ENCODE measurements around the gene KMO. TPM values are rescaled to one million over a fixed set of nuclear protein-coding genes. Genes with fewer than 3 reads are reported as not detected.

KMO gene
- total RNA-seq, 4 donors from 2014 or later: 0.04 to 0.19 (median 0.07) TPM

DNA sequence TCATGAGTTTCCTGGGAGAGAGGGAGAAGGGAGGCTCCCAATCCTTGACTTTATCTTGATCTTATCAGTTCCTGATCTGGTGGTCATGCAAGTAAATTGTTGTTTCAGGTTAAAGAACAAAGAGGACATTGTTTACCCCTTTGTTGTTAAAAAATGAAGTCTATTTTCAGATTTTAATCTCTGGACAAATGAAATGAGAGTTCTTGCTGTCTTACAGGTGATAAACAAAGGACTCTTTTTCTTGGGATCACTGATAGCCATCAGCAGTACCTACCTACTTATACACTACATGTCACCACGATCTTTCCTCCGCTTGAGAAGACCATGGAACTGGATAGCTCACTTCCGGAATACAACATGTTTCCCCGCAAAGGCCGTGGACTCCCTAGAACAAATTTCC is 59.6 kb downstream of the KMO start:
- H3K9me3 ChIP-seq: no peaks in the 10 kb centered on the region
- no peak for DNase-seq
- H3K27me3 ChIP-seq: no peaks in the 10 kb centered on the region
- intact Hi-C loops (cut with DNase I): no loop called here
- no peak for TF ChIP-seq POLR2A (IDR thresholded peaks at IDR 0.05)
- TF ChIP-seq, protein P1, sequence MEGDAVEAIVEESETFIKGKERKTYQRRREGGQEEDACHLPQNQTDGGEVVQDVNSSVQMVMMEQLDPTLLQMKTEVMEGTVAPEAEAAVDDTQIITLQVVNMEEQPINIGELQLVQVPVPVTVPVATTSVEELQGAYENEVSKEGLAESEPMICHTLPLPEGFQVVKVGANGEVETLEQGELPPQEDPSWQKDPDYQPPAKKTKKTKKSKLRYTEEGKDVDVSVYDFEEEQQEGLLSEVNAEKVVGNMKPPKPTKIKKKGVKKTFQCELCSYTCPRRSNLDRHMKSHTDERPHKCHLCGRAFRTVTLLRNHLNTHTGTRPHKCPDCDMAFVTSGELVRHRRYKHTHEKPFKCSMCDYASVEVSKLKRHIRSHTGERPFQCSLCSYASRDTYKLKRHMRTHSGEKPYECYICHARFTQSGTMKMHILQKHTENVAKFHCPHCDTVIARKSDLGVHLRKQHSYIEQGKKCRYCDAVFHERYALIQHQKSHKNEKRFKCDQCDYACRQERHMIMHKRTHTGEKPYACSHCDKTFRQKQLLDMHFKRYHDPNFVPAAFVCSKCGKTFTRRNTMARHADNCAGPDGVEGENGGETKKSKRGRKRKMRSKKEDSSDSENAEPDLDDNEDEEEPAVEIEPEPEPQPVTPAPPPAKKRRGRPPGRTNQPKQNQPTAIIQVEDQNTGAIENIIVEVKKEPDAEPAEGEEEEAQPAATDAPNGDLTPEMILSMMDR (IDR thresholded peaks at IDR 0.05): no peak
- H3K27ac ChIP-seq: no peak overlapping the region
- peaks cover 0 to 18% (median 0%) of the 10 kb centered on the region in 3 donors for H3K36me3 ChIP-seq
- H3K4me1 ChIP-seq: peaks cover 0 to 18% (median 0%) of the 10 kb centered on the region in 3 donors
- WGBS, 2 donors: 73 to 75% methylated on average over 4 to 5 of the region's 5 CpGs
- no peak overlapping the region for H3K4me3 ChIP-seq

DNA sequence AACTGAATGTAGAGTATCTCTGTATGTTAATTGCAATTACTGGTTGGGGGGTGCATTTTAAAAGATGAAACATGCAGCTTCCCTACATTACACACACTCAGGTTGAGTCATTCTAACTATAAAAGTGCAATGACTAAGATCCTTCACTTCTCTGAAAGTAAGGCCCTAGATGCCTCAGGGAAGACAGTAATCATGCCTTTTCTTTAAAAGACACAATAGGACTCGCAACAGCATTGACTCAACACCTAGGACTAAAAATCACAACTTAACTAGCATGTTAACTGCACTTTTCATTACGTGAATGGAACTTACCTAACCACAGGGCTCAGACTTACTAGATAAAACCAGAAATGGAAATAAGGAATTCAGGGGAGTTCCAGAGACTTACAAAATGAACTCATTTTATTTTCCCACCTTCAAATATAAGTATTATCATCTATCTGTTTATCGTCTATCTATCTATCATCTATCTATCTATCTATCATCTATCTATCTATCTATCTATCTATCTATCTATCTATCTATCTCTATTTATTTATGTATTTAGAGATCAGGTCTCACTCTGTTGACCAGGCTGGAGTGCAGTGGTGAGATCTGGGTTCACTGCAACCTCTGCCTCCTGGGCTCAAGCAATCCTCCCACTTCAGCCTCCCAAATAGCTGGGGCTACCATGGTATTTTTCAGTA is 60.2 kb downstream of the KMO start:
- peaks cover 0 to 22% (median 0%) of the 10 kb centered on the region in 3 donors for H3K36me3 ChIP-seq
- DNase-seq: no peak
- 38 to 46% methylated on average over 3 of the region's 3 CpGs for WGBS, 2 donors
- no peak for TF ChIP-seq POLR2A (IDR thresholded peaks at IDR 0.05)
- TF ChIP-seq, protein P1 (IDR thresholded peaks at IDR 0.05): no peak
- no peak overlapping the region for H3K27ac ChIP-seq
- intact Hi-C loops (cut with DNase I): no loop called here
- H3K27me3 ChIP-seq: no peaks in the 10 kb centered on the region
- H3K4me1 ChIP-seq: peaks cover 0 to 18% (median 0%) of the 10 kb centered on the region in 3 donors
- H3K9me3 ChIP-seq: no peaks in the 10 kb centered on the region
- H3K4me3 ChIP-seq: no peak overlapping the region

DNA sequence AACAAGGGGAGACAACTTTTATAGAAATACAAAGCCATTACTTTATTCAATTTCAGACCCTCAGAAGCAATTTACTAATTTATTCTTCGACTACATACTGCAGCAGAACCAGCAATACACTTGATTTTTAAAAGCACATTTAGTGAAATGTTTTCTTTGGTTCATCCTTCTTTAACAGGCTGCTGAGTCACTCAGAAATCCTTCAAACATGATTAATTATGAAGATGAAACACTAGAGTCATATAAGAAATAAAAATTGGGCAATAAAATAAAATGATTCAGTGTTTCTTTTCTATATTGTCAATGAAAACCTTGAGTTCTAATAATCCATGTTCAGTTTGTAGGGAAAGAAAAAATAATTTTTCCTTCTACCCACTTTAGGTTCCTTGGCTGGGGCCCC is 61.0 kb downstream of the KMO start:
- DNase-seq: no peak
- no peak overlapping the region for H3K4me3 ChIP-seq
- no peaks in the 10 kb centered on the region for H3K9me3 ChIP-seq
- H3K4me1 ChIP-seq: peaks cover 0 to 19% (median 0%) of the 10 kb centered on the region in 3 donors
- no peak for TF ChIP-seq POLR2A (IDR thresholded peaks at IDR 0.05)
- TF ChIP-seq, protein P1 (IDR thresholded peaks at IDR 0.05): no peak
- H3K36me3 ChIP-seq: peaks cover 0 to 22% (median 0%) of the 10 kb centered on the region in 3 donors
- H3K27me3 ChIP-seq: no peaks in the 10 kb centered on the region
- intact Hi-C loops (cut with DNase I): no loop called here
- WGBS, 2 donors: 52 to 80% methylated on average over 1 of the region's 1 CpG
- H3K27ac ChIP-seq: no peak overlapping the region

DNA sequence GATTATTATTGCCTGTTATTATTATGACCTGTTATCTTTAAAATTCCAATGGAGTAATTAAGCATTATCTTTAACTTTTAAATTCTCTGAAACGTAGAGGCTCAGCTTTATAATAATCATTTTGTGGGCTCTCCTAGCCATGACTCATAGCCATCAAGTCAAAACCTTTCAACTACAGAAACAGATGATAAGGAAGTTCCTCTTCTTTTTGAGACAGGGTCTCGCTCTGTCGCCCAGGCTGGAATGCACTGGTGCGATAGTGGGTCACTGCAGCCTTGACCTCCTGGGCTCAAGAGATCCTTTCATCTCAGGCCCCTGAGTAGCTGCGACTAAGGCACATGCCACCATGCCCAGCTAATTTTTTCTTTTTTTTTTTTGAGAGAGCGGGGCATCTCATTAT is 64.5 kb downstream of the KMO start:
- DNase-seq: no peak
- intact Hi-C loops (cut with DNase I): no loop called here
- Histone ChIP-seq H3K4me3 (no peak overlapping the region), H3K27ac (no peak overlapping the region), H3K9me3 (no peaks in the 10 kb centered on the region), H3K36me3 (peaks cover 0 to 22% (median 0%) of the 10 kb centered on the region in 3 donors), H3K4me1 (peaks cover 0 to 21% (median 0%) of the 10 kb centered on the region in 3 donors), H3K27me3 (no peaks in the 10 kb centered on the region)
- 82 to 89% methylated on average over 6 of the region's 6 CpGs for WGBS, 2 donors
- TF ChIP-seq, protein P1 (IDR thresholded peaks at IDR 0.05): no peak
- no peak for TF ChIP-seq POLR2A (IDR thresholded peaks at IDR 0.05)

DNA sequence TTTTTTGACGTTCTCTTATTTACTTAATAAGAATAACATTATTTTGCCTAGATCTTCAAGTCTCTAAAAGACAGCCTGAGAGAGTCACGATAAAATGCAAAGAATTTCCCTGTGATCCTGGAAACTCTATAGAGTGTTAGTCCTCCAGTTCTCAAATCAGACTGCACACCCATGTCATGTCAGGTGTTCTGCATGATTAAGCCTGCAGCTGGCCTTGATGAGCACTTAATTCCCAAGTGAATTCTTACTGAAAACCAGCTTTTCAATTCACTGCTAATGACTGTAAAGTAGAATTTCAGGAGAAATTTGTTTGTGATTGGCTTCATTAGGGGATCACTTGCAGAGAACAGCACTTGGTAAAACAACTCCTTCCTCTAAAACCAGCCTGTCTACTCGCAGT is 66.1 kb downstream of the KMO start:
- TF ChIP-seq, protein P1 (IDR thresholded peaks at IDR 0.05): no peak
- TF ChIP-seq POLR2A (IDR thresholded peaks at IDR 0.05): no peak
- Histone ChIP-seq H3K4me3 (no peak overlapping the region), H3K4me1 (peaks cover 0 to 7% (median 0%) of the 10 kb centered on the region in 3 donors), H3K27ac (no peak overlapping the region), H3K9me3 (no peaks in the 10 kb centered on the region), H3K36me3 (peaks cover 0 to 36% (median 0%) of the 10 kb centered on the region in 3 donors), H3K27me3 (no peaks in the 10 kb centered on the region)
- no peak for DNase-seq
- intact Hi-C loops (cut with DNase I): no loop called here
- WGBS, 2 donors: 73 to 79% methylated on average over 3 of the region's 3 CpGs

Data from esophagus squamous epithelium (tissue), 5 donors.